GM21576 (cell line): ENCODE results near the gene ARMS2.

Experiments used
- ATAC-seq: cut with Tn5 transposase; IDR thresholded peaks from one replicate; pipeline ENCODE4 v1.9.1; 2021; ENCODE audit warnings: mild to moderate bottlenecking, moderate library complexity; ENCODE audit not compliant: unreplicated experiment

The ARMS2 gene, protein sequence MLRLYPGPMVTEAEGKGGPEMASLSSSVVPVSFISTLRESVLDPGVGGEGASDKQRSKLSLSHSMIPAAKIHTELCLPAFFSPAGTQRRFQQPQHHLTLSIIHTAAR

DNA sequence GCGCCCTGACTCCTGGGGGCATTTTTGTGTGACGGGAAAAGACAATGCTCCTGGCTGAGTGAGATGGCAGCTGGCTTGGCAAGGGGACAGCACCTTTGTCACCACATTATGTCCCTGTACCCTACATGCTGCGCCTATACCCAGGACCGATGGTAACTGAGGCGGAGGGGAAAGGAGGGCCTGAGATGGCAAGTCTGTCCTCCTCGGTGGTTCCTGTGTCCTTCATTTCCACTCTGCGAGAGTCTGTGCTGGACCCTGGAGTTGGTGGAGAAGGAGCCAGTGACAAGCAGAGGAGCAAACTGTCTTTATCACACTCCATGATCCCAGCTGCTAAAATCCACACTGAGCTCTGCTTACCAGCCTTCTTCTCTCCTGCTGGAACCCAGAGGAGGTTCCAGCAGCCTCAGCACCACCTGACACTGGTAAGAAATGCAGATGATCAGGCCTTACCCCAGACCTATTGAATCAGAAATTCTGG is at the start of gene ARMS2:
TSS of gene ARMS2 (plus strand) at position 51 of the 478 bp plus-strand sequence. CDS start at position 126, 75 bp downstream.
- ATAC-seq, result no peak

DNA sequence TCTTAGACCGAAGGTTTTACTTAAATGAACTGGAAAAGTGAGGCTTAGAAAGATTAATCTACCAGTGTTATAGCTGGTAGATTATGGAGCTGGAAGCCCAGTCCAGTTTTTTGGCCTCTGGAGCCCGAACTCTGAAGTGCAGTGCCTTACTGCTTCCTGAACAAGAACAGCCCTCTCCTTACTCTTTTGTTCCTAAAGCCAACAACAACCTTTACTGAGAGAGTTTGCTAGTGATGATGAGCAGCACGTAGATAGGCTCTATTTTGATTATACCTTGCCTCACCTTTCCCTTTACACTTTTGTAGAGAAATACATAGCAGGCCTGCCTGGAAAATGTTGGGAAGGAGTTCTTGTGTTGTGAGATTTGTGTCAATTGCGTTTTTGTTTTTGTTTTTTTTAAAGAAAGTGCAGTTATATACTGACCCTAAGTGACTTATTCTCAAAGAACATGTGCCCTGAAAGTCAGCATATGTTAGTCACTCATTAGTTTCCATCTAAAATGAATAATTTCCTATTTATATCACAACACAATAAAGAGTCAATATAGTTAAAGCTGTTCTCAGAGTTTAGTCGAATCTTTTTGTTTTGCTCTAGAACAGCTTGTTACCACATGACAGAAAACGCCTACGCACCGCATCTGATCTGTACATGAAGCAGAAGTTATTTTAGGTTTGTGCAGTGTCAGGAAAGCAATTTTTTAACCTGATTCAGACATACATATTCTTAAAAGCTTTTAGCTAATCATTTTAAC is 46.9 kb upstream of the ARMS2 start:
- ATAC-seq, result no peak

DNA sequence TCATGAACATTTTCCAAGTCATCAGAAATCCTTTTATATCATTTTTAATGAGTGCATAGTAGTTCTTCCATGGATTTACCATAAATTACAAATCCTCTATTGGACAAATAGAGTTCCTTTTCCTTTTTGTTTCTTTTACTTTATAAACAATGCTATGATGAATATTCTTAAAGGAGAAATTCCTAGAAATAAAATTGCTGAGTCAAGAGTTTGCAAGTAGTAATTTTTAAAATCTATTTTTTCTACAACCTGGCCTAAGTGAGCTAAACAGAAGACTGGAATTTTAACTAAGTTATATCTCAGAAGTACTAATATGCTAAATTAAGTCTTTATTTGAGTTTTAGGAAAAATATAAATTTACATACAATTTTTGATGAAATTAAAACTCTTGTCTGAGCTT is 41.1 kb upstream of the ARMS2 start:
- no peak for ATAC-seq

DNA sequence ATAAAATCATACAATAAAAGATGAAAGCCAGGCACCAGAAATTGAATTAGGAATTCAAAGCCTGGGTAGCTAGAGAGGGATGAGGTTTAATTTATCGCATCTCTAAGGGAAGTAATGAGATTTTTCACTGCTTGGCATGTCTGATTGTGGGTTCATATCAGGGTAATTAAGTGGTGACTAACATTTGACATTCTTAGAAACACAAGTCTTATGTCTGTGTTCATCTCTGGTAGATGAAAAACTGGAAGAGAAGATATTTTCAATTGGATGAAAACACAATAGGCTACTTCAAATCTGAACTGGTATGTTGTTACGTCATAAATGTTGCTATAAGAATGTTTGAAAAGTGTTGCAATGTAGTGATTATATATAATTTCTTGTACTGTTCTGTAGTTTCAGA is 36.8 kb upstream of the ARMS2 start:
- ATAC-seq, result no peak

DNA sequence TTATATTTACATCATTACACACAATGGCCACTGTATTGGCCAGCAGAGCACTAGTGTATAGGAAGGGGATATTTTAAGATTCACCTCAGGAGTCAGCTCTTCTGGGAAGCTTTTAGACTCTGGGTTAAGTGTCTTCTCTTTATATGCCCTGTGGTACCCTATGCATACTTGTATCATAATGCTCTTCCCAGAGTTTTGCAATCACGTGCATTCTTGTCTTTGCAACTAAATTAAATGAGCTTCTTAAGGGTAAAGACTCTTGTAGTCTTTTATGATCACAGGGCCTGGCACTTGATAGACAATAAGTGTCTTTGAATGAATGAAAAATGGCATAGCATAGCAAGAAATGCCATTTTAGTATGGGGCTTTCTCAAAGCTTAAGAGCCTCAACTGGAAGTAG is 35.4 kb upstream of the ARMS2 start:
- ATAC-seq, result no peak

DNA sequence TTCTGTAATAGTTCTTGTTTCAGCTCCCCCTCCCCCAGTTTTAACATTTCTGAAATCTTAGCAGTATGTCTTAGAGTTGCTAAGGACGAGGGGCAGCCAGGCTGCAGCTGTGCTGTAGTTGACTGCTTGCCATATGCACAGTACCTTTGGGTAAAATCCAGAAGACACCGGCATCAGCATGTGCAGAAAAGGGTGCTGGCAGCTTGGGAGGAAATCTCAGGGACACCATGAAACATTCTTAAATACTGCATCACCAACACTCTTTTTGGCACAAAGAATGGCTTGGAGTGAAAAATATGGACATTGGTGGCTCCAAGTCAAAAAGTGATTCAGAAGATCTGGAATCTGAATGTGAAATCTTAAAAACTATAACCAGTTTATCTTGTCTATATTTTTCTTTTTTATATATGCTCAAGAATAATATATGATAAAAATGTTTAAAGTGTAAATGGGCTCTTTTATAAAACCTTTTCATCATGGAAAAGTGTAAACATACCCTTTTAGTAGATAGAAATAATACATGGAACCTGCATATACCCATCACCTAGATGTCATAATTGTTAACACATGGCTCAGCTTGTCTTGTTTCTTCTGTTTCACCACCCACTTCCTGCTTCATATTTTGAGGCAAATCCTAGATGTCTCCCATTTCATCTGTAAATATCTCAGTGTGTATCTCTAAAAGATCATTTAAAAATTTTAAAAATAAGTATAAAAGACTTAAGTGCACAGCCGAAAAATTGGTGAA is 34.4 kb upstream of the ARMS2 start:
- no peak for ATAC-seq

DNA sequence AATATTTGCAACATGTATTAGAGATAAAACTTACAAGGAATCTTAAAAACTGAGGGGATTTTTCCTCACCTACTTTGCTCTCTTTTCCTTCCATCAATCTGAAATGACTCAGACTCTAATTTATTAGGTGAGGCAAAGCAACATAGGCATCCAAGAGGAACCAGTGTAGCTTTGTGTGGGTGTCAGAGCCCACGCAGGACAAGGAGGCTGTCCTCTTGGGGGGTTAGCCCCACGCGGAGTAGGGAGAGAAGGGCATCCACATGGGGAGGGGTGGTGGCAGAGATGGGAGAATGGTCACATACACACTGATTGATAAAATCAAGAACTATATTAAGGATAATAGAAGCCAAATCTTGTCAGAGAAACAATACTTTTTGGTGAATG is 33.8 kb upstream of the ARMS2 start:
- no peak for ATAC-seq

DNA sequence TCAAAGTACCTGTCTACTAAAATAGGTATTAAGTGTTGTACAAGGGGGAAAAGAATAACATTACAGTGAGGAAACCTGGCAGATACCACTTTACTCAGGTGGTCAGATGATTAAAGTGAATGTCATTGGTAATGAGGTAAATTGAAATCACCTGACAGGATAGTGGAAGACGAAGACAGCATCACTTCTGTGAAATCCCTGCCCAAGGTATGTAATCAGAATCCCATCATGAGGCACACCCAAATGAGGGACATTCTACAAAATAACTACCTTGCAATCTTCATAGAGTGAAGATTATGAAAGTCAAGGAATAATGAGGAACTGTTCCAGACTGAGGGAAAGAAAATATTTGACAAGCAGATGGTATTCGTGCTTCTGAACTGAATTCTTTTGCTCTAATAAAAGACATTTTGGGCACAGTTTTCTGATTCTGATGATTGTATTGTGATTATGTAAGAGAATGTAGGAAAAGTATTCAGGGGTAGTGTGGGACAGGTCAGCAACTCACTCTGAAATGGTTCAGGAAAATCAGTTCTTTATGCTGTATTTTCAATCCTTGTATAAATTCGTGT is 33.3 kb upstream of the ARMS2 start:
- ATAC-seq, result no peak

DNA sequence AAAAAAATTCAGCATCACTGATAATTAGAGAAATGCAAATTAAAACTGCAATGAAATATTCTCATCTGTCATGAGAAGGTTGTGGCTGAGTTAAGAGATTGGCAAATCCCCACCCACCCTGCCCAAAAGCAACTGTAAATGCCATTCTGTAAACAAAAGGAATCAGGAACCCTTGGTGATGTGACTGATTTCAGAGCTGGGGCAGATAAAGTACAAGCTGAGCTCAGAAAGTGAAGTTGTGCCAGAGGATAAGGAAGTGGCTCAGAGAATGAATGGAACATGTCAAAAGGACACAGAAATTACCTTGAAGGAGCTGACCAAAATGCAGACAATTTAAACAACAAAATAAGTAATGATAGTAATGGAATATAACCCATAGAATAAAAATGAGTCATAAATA is 32.7 kb upstream of the ARMS2 start:
- ATAC-seq, result no peak

DNA sequence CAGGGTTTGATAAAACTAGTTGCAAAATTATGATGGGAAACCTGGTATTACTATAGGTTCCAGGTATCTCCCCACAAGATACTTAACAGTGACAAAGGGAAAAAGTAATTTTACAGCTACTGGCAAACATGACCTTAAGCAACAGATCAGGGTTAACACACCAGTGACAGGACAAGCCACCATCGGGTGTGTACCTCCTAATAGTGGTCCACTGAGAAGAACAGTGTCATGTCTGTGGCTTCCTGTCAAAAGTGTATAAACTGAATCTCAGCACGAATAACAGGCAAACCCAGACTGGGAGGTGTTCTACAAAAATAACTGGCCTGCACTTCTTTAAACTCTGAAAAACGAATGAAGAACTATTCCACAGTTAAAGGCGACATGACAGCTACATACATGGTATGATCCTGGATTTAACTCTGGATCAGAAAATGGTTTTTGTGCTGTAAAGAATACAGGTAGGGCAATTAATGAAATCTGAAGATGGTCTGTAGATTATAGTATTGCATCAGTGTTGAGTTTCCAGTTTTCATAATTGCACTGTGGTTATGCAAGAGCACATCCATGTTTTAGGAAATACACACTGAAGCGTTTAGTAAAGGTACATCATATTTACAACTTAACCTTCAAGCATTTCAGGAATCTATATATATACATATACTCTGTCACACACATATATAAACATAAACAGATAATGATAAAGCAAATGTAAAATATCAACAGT is 32.0 kb upstream of the ARMS2 start:
- no peak for ATAC-seq

DNA sequence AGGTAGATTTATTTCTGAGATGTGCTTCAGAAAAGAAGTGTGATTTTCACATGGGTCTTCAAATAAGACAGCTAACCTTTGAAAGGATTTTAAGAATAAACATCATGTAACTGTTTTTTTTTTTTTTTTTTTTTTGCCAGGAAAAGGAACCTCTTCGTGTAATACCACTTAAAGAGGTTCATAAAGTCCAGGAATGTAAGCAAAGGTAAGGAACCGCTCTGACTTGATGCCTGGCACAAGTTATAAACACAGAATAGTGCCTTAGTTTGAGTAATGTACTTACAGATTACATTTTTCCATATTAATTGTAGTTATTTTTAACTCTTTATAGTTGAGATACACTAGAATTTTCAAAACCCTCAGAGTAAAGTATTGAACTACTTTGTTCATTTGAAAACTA is 30.4 kb upstream of the ARMS2 start:
- no peak for ATAC-seq

DNA sequence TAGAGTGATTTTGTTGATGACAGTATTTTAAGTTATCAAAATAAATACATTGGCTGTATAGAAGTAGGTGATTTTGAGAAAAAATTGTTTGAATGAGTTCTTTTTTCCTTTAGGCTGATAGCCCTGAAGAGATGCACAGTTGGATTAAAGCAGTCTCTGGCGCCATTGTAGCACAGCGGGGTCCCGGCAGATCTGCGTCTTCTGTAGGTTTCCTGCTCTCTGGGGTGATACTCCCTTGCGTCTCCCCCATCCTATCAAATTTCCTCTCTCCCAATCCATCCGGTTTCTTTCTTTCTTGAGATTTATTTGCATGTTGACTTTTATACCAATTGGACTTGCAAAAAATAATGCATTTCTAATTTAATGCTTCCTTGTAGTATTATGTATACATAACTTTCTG is 27.6 kb upstream of the ARMS2 start:
- no peak for ATAC-seq

DNA sequence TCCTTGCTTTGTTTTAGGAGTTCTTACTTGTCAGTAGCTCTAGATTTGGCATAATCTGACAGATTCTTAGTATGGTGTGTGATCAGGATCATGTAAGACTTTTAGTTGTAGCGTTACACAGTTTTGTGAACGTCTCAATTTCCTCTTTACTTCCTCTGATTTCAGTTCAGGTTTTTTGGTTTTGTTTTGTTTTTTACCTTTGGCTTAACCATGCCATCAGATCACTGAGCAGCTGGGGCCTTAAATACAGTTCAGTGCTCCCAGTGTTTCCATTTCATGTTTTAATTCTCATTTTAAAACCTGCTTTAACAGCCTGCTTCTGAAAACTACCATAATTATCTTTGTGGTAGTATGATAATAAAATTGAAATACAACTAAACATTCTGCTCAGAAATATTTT is 27.2 kb upstream of the ARMS2 start:
- no peak for ATAC-seq

DNA sequence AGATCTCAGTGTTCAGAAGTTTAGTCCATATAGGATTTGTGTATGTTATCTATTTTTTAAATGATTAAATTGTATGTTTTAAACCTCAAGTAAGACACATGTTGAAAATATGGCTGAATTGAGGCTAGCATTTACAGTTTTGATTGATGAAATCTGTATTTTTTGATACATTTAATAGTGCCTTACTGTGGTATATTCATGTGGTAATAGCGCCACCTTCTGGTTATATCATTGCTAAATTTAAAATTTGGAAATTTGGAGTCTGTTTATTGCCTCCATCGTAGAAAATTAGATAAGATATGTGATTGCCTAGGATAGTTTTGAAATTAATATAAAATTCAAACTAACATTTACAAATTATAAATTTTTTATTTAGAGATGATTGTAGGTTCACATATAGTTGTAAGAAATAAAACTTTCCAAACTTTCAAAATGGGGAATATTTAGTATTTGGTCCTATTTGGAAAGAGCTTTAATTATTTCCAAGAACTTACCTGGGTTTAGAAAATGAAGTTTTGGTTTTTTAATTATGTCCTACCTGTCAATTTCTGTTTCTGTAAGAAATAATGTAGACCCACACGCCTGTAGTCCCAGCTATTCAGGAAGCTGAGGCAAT is 19.1 kb upstream of the ARMS2 start:
- ATAC-seq, result no peak

DNA sequence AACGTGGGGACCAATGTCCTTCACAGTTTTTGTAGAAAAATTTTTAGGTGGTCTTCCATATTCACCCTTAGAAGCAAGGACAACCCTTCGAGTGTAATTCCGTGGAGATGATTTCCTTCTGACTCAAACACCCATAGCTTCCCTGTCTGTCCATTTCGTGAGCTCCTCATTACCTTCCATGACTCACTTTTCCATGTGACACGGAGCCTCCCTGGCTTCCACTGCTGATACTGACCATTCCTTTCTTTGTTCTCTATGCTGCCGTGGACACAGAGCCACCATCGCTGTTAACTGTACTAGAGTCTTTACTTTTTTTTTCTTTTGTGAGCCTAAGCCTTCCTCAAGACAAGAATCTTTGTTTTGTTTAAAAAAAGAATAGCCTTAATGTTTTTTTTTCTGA is 12.5 kb upstream of the ARMS2 start:
- no peak for ATAC-seq

DNA sequence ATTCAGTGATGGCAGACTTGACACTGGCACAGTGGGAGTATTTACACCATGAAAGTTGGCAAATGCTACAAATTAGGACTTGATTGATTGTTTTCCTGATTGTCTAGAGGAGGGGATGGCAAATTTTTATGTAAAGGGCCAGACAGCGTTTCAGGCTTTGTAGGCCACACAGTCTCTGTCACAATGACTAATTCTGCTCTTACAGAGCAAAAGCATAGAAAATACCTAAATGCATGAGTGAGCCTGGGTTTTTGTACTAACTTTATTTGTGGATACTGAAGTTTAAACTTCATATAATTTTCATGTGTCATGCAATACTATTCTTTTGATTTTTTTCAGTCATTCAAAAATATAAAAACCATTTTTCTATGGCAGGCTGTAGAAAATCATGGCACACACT is 9.0 kb upstream of the ARMS2 start:
- ATAC-seq, result no peak

DNA sequence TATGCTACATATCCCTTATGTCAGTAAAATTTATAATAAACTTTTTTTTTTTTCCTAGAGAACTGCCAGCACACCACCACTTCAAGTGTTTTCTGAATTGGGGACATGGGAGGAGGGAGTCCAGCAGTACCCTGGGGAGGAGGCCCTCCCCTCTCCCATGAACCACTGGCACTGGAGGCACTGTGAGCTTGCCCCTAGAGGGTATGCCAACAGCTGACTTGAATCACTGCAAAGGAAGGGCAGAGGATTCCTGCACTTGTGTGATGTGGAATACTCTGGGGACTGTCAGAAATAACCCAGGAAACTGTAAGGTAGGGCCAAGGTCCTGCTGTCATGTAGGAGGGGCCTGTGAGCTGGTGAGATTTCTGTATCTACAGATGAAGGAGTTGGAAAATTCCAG is 8.5 kb upstream of the ARMS2 start:
- ATAC-seq, result no peak

DNA sequence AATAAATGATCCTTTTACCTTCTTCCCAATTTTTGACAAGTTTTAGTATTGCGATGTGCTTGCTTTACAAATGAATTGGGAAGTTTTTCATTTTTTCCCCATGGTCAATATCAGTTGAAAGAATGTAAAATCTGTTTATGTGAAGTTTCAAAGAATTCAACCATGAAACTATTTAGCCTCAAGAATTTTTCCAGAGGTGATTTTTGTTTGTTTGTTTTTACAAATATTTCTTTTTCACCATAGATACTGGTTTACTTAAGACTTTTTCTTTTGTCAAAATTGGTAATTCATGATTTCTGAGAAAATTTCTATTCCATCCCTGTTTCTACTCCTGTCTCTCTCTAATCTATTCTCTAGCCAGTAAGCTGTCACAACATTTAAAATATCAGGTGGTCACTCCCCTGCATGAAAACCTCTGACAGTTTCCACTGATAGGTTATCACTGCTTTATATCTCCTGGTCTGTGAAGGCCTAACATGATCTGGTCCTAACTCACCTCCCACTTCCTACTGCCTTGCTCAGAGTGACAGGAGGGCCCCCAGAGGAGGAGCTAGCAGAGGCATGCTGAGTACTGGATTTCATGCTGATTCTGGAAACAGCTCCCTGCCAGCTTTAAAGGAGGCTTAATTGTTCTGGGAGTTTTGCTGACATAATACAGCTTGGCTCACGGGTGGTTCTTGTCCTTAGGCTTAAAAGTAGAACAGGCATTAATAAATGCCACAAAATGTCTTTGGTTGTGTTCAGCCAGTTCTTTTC is 7.6 kb upstream of the ARMS2 start:
- ATAC-seq, result no peak

DNA sequence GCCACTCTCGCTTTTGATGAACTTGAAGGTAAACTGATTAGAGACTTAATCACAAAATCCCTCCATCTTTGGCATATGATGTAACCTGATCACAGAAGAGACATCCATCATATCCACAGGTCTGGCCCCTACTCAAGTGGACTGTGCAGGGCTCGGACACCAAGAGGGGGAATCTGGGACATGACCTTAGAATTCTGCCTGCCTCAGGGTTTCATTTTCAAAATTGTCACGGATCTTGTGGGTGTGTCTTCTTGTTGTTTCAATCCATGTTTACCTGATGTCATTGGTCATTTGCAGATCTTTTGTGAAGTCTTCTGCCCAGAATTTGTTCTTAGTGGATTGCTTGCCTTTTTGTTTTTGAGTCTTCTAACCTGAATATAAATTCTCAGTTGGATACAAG is 5.9 kb upstream of the ARMS2 start:
- ATAC-seq, result no peak

DNA sequence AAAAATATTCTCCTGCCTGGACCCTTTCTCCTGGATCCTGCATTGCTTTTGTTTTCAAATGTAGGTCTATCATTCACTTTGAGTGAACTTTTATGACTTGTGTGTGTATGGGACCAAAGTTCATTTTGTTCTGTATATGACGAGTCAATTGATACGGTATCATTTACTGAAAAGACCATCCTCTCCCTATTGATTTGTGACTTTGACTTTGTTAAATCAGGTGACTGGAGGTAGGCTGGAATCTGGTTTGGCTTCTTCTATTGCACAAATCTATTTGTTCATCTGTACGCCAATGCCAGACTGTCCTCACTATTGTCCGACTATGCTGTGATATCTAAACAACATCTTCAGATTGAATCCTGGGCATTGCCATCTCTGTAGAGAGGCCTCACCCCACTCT is 5.3 kb upstream of the ARMS2 start:
- no peak for ATAC-seq
